ENCODE measurements around the gene SPINT3.

DNA sequence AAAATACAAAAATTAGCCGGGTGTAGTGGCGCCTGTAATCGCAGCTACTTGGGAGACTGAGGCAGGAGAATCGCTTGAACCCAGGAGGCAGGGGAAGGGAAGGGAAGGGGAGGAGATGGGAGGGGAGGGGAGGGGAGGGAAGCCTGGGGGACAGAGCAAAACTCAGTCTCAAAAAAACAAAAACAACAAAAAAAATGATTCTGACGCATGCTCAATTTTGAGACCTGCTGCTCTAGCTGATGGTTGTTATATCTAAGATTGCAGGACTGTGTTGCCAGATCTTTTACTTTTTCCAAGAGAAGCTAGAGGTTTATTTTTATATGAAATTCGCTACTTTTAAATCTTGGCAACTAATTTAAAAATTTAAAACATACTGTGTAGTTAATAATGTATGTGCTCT lies 48.2 kb downstream of the SPINT3 start:
- TF ChIP-seq, protein P1, sequence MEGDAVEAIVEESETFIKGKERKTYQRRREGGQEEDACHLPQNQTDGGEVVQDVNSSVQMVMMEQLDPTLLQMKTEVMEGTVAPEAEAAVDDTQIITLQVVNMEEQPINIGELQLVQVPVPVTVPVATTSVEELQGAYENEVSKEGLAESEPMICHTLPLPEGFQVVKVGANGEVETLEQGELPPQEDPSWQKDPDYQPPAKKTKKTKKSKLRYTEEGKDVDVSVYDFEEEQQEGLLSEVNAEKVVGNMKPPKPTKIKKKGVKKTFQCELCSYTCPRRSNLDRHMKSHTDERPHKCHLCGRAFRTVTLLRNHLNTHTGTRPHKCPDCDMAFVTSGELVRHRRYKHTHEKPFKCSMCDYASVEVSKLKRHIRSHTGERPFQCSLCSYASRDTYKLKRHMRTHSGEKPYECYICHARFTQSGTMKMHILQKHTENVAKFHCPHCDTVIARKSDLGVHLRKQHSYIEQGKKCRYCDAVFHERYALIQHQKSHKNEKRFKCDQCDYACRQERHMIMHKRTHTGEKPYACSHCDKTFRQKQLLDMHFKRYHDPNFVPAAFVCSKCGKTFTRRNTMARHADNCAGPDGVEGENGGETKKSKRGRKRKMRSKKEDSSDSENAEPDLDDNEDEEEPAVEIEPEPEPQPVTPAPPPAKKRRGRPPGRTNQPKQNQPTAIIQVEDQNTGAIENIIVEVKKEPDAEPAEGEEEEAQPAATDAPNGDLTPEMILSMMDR (IDR thresholded peaks at IDR 0.05; ENCODE audit: low read depth, low read length, poor library complexity, severe bottlenecking): no peak
- TF ChIP-seq EZH2phosphoT487 (IDR thresholded peaks at IDR 0.05; ENCODE audit: borderline replicate concordance, low read length): no peak

All from DOHH2 (cell line).